Measurements from ENCODE around the gene PRSS38.

The PRSS38 gene

DNA sequence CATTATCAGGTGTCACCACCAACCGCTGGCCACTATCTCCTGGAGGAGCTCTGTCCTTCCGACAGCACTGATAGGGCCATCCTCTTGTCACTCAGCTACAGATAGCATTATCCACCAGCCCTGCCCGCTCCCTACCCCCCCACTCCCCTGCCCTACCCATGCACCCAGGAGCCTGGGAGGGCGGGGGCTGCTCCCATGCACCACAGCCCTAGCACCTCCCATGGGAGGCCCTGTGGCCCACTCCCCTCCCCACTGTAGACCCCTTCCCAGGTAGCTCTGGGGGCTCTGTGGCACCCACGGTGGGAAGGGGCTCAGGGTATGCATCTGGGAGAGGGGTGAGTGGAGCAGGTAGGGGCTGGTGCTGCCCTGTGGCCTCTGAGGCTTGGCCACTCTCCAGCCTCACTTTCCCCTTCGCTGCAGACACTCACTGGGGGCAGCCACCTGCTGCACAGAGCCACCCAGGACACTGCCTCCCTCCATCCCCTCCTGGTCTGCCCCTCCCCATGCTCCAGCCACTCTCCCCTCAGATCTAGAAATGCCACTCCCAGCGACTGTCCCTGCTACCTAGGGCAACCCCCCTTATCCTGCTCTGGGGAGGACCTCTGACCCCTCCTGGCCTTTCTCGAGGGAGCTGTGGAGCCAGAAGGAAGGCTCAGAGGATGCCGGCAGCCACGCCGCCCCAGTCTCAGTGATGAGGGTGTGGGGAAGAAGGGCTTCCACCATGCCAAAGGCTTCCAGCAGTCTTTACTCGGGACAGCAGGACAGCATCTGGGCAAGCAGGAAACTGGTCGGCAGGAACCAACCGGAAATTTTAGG is 73.8 kb downstream of the PRSS38 start:
- Histone ChIP-seq H3K9ac (ENCODE audit: low read length) (no peak overlapping the region), H3K9me3 (ENCODE audit: control insufficient read depth, insufficient read depth, low read depth, low read length) (no peaks in the 10 kb centered on the region), H3K4me1 (ENCODE audit: control insufficient read depth, insufficient read depth, low read length) (peaks cover 44% of the 10 kb centered on the region)

DNA sequence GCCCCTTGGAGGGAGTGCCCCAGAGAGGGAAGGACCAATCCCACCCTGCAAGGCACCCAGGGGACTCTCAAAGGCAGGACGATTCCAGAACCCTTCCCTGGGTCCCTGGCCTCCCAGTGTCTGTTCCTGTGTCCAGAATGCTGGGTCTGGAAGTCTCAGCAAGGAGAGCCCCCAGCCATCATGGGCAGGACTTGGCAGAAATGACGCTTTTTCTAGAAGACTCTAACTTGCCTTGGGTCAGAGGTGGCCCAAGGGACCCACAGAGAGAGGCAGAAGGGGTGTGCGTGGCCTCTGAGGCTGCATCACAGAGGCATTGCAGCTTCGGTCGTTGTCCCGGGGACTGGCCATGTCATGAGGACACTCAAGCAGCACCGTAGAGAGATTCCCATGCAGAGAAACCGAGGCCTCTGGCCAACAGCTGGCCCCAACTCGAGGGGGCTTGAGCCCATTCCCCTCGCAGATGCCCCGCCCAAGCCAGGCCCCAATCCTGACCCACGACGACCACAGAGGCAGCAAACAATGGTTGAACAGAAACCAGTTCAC is 74.5 kb downstream of the PRSS38 start:
- peaks cover 44% of the 10 kb centered on the region for H3K4me1 ChIP-seq (ENCODE audit: control insufficient read depth, insufficient read depth, low read length)

More for the DNA sequence above, 73.8 kb downstream of the PRSS38 start:
- Histone ChIP-seq H3K4me3 (ENCODE audit: low read depth, low read length) (no peak overlapping the region), H3K36me3 (ENCODE audit: control insufficient read depth, insufficient read depth, low read length) (no peaks in the 10 kb centered on the region), H3K27me3 (ENCODE audit: control insufficient read depth, insufficient read depth, low read length) (no peaks in the 10 kb centered on the region), H3K27ac (ENCODE audit: low read depth, low read length) (no peak overlapping the region)

DNA sequence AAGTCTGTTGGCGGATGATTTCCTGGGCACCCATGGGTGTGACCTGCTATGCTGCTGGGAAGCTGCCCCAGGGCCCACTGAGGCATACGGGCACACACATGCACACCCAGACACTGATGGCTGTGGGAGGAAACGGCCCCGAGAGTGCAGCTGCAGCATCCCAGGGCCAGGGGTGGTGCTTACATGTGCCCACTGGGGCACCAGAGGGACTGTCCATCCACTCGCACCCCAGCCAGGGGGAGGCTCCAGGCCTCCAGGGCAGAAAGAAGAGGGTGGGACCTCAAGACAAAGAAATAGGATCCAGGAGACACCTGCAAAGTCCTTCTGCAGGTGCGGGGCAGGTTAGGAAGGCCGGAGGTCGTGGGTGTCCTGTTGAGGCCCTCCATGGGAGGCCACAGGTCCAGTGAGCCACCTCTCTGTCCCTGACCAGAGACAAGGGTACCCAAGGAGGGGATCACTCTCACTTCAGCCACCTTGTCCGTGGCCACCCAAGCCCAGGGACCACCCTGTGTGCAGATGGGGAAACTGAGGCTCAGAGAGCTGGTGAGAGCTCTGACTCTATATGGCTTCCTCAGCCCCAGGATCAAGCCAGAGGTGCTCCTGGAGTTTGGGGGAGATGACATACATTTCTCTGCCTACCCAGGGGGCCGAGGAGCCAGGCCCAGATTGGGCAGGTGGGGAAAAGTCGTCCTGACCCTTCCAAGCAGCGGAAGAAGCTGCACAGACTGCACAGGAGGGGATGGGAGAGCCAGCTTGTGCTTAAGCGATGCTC is 75.2 kb downstream of the PRSS38 start:
- Histone ChIP-seq H3K9me3 (ENCODE audit: control insufficient read depth, insufficient read depth, low read depth, low read length) (no peaks in the 10 kb centered on the region), H3K27me3 (ENCODE audit: control insufficient read depth, insufficient read depth, low read length) (no peaks in the 10 kb centered on the region), H3K4me1 (ENCODE audit: control insufficient read depth, insufficient read depth, low read length) (peaks cover 39% of the 10 kb centered on the region), H3K9ac (ENCODE audit: low read length) (no peak overlapping the region), H3K4me3 (ENCODE audit: low read depth, low read length) (no peak overlapping the region), H3K27ac (ENCODE audit: low read depth, low read length) (no peak overlapping the region), H3K36me3 (ENCODE audit: control insufficient read depth, insufficient read depth, low read length) (no peaks in the 10 kb centered on the region)

More for the DNA sequence above, 74.5 kb downstream of the PRSS38 start:
- H3K4me3 ChIP-seq (ENCODE audit: low read depth, low read length) = no peak overlapping the region
- H3K9ac ChIP-seq (ENCODE audit: low read length) = no peak overlapping the region
- H3K27ac ChIP-seq (ENCODE audit: low read depth, low read length) = no peak overlapping the region
- H3K36me3 ChIP-seq (ENCODE audit: control insufficient read depth, insufficient read depth, low read length) = no peaks in the 10 kb centered on the region
- H3K9me3 ChIP-seq (ENCODE audit: control insufficient read depth, insufficient read depth, low read depth, low read length) = no peaks in the 10 kb centered on the region
- no peaks in the 10 kb centered on the region for H3K27me3 ChIP-seq (ENCODE audit: control insufficient read depth, insufficient read depth, low read length)

DNA sequence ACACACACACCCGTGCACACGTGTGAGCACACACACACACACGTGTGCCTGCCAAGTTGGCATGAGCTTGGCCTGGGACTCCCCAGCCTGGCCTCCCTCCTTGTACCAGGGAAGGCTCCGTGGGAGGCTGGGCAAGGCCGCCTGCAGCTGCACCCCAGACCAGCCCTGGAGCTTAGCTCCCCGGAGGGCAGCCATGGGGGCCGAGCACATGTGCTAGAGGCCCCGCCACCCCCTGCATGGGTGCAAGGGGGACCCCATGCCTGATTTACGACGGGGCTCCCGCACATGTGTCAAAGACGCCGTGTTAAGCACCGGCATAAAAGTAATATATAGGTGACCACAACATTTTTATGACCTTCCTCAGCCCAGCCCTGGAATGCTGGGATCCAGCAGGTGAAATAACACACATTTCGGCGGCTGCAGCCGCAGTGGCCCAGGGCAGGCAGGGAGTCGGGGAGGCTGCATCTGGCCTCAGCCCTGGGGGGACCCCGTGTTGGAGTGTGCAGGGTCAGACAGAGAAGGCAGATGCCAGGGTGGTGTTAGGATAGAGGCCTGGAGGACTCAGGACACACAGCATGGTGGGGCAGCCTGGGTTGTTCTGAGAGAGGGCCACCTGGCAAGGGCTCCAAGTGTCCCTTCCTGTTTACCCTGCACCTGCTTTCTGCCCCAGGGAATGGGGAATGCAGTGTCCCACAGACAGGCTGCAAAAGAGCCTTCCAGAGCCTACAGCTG is 75.9 kb downstream of the PRSS38 start:
- Histone ChIP-seq H3K4me1 (ENCODE audit: control insufficient read depth, insufficient read depth, low read length) (peaks cover 39% of the 10 kb centered on the region), H3K36me3 (ENCODE audit: control insufficient read depth, insufficient read depth, low read length) (no peaks in the 10 kb centered on the region), H3K9me3 (ENCODE audit: control insufficient read depth, insufficient read depth, low read depth, low read length) (no peaks in the 10 kb centered on the region), H3K27me3 (ENCODE audit: control insufficient read depth, insufficient read depth, low read length) (no peaks in the 10 kb centered on the region), H3K9ac (ENCODE audit: low read length) (no peak overlapping the region), H3K4me3 (ENCODE audit: low read depth, low read length) (no peak overlapping the region), H3K27ac (ENCODE audit: low read depth, low read length) (no peak overlapping the region)

DNA sequence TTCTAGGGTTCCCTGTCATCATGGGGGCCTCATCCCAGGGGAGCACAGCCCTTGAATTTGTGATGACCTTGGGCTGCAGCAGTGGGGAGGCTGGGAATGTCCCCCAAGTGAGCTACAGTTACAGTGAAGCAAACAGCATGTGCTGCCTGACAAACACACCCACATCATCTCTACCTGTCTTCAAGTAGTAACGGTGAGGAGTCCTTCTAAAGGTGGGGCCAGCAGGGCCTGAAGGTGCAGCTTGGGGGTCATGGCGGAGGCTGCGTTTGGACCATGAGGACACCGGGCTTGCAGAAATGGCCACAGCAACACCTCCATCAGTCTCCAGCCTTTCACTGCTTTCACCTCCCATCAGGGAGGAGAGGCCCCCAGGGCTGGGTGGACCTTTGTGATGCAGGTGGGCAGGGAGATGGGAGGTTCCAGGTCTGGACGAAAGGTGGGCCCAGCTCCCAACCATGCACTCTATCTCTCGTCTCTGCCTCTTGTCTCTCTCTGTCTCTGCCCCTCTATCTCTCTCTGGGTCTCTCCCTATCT is 76.5 kb downstream of the PRSS38 start:
- peaks cover 41% of the 10 kb centered on the region for H3K4me1 ChIP-seq (ENCODE audit: control insufficient read depth, insufficient read depth, low read length)
- H3K9me3 ChIP-seq (ENCODE audit: control insufficient read depth, insufficient read depth, low read depth, low read length) = no peaks in the 10 kb centered on the region
- H3K27me3 ChIP-seq (ENCODE audit: control insufficient read depth, insufficient read depth, low read length) = no peaks in the 10 kb centered on the region
- no peak overlapping the region for H3K9ac ChIP-seq (ENCODE audit: low read length)
- no peaks in the 10 kb centered on the region for H3K36me3 ChIP-seq (ENCODE audit: control insufficient read depth, insufficient read depth, low read length)
- peak overlapping the region; percentile 45; the same call in 1 of the 2 replicates for H3K27ac ChIP-seq (ENCODE audit: low read depth, low read length)
- H3K4me3 ChIP-seq (ENCODE audit: low read depth, low read length) = no peak overlapping the region

DNA sequence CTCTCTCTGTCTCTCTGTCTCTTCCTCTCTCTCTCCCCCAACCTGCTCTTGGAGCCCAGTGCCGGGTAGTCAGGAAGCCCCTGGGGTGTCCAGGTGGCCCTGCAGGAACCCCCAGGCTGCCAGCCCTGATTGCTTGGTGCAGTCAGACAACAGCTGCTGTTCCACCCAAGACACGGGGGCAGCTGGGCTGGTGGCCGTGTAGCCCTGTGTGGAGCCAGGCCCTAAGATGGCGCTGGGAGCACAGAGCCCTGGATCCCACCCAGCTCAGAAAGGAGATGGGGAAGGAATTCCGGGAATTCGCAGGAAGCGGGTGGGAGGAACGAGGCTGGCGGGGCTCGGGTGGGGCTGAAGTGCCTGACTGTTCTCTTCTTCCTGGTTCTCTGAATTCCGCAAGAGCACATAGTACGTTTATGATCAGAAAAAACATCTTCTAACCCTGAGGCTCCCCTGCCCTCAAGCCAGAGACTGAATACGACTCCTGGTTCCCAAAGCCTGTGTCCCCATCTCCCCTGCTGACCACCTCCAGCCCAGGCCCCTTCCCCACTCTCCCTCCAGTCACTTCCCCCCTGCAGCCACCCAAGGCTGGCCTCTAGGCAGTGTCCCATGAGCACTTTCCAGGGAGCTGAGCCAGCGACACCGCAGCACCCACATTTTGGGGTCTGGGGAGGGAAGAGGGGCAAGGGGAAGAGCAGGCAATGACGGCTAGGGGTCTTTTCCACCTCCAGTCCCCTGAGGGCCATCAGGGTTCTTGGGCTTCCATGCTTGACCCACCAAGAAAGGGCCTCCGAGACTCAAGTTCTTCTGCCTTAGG is 77.2 kb downstream of the PRSS38 start:
- H3K9me3 ChIP-seq (ENCODE audit: control insufficient read depth, insufficient read depth, low read depth, low read length) = no peaks in the 10 kb centered on the region
- no peaks in the 10 kb centered on the region for H3K36me3 ChIP-seq (ENCODE audit: control insufficient read depth, insufficient read depth, low read length)
- no peak overlapping the region for H3K9ac ChIP-seq (ENCODE audit: low read length)
- H3K27me3 ChIP-seq (ENCODE audit: control insufficient read depth, insufficient read depth, low read length) = no peaks in the 10 kb centered on the region
- peaks cover 40% of the 10 kb centered on the region for H3K4me1 ChIP-seq (ENCODE audit: control insufficient read depth, insufficient read depth, low read length)
- peak overlapping the region; percentile 45; the same call in 1 of the 2 replicates for H3K27ac ChIP-seq (ENCODE audit: low read depth, low read length)
- H3K4me3 ChIP-seq (ENCODE audit: low read depth, low read length) = no peak overlapping the region

DNA sequence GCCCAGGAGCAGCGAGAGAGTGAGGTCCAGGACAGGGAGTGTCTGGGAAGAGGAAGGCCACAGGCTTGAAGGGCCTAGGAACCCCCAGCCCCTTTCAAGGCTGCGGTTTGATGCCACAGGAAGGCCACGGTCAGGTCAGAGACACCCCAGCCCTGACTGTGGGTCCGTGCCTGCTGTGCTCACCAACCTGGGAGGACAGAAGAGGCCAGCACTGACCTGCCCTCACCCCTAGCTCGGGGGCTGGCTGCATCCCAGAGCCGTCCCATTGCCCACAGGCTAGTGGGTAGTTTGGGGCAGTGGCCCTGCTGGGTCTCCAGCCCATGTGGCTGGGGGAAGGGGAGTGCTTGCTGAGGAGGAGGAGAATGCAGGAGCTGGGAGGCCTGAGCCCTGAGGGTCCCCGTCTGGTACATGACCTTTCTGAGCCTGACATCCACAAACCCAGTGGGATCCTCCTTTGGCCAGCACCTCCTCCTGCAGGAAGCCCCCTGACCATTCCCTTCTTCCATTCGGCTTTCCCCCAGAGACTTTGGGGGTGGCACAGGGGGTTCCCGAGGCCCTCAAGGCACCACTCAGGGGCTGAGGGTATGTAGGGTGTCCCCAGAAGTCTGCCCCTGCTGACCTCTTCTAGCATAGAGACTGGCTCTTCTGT is 77.9 kb downstream of the PRSS38 start:
- 0 out of 2 replicates have a peak overlapping the region, but pooled peaks have one; percentile 27 for H3K27ac ChIP-seq (ENCODE audit: low read depth, low read length)
- H3K9me3 ChIP-seq (ENCODE audit: control insufficient read depth, insufficient read depth, low read depth, low read length) = no peaks in the 10 kb centered on the region
- no peaks in the 10 kb centered on the region for H3K27me3 ChIP-seq (ENCODE audit: control insufficient read depth, insufficient read depth, low read length)
- H3K36me3 ChIP-seq (ENCODE audit: control insufficient read depth, insufficient read depth, low read length) = no peaks in the 10 kb centered on the region
- no peak overlapping the region for H3K4me3 ChIP-seq (ENCODE audit: low read depth, low read length)
- no peak overlapping the region for H3K9ac ChIP-seq (ENCODE audit: low read length)
- peaks cover 33% of the 10 kb centered on the region for H3K4me1 ChIP-seq (ENCODE audit: control insufficient read depth, insufficient read depth, low read length)

DNA sequence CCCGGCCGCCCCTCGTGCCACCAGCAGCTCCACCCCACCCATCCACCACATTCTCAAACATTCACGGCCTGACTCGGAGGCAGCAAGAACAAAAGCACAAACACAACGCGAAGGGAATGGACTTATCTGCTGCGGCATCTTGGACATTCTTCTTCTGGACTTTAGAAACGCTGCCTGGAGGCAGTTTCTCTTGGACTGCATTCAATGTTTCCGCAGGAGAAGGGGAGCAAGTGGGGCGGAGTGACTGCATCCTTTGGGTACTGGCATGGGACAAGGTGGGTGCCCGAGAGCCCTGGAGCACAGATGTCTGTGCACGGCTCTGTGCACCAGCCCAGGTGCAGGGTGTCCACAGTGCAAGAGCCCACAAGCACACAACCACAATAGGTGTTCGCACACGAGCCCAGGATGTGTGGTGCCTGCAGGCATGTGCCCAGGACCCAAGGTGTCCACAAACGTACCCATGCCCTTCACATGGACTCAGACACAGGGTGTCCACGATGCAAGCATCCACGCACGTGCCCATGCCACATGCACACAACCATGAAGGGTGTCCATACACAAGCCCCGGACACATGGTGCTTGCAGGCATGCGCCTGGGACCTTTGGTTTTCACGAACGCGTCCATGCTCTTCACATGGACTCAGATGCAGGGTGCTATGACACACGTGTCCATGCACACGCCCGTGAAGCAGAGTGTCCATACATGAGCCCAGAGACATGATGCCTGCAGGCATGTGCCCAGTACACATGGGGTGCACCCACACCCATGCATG is 78.7 kb downstream of the PRSS38 start:
- Histone ChIP-seq H3K36me3 (ENCODE audit: control insufficient read depth, insufficient read depth, low read length) (no peaks in the 10 kb centered on the region), H3K4me1 (ENCODE audit: control insufficient read depth, insufficient read depth, low read length) (peaks cover 29% of the 10 kb centered on the region), H3K4me3 (ENCODE audit: low read depth, low read length) (no peak overlapping the region), H3K27ac (ENCODE audit: low read depth, low read length) (no peak overlapping the region), H3K9me3 (ENCODE audit: control insufficient read depth, insufficient read depth, low read depth, low read length) (no peaks in the 10 kb centered on the region), H3K9ac (ENCODE audit: low read length) (no peak overlapping the region), H3K27me3 (ENCODE audit: control insufficient read depth, insufficient read depth, low read length) (no peaks in the 10 kb centered on the region)

DNA sequence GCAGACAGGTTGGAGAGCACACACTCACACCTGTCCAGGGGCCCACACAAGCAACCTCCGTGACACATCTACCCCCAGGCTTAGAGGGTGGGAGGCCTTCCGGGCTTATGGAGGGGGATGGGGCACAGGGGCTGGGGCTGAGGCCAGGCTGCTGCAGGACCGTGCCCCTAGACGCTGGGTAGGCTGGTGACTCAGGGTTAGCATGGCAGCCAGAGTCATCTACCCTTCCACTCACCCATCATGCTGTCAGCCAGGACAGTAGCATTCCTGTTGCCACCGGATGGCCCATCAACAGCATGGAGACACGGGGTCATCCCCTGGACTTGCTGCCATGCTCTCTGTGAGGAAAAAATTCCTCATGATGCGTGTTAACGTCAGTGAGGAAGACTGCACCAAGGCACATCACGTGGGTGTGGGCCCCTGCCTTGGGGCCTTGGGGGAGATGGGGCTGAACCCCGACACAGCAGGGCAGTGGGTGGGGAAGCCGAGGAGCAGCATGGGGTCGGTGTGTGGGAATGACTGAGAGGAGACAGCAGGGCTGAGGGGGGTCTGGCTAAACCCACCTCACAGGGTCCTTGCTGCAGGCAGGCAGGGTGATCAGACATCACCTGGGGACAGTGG is 79.5 kb downstream of the PRSS38 start:
- Histone ChIP-seq H3K9ac (ENCODE audit: low read length) (no peak overlapping the region), H3K4me1 (ENCODE audit: control insufficient read depth, insufficient read depth, low read length) (peaks cover 29% of the 10 kb centered on the region), H3K9me3 (ENCODE audit: control insufficient read depth, insufficient read depth, low read depth, low read length) (no peaks in the 10 kb centered on the region), H3K27ac (ENCODE audit: low read depth, low read length) (no peak overlapping the region), H3K4me3 (ENCODE audit: low read depth, low read length) (no peak overlapping the region), H3K36me3 (ENCODE audit: control insufficient read depth, insufficient read depth, low read length) (no peaks in the 10 kb centered on the region), H3K27me3 (ENCODE audit: control insufficient read depth, insufficient read depth, low read length) (no peaks in the 10 kb centered on the region)

Measured in HUES6 (cell line).